Fibroblast of villous mesenchyme (primary cell): Measurements from ENCODE around the gene ZNF414. TPM values are rescaled to one million over a fixed set of nuclear protein-coding genes. Genes with fewer than 3 reads are reported as not detected.
A peak's percentile ranks its signal among the peaks of the same experiment; 100 is the strongest.

Experiments
- DNase-seq: peaks from one replicate; pipeline ENCODE4 v3.0.0-alpha.2; 2010; ENCODE audit warnings: low read depth
- H3K4me3 ChIP-seq: 2 replicates; pipeline ENCODE4 v1.5.1; 2011; ENCODE audit warnings: low read depth, mild to moderate bottlenecking, low read length
- total RNA-seq: library from RNA; depleted of rRNA; stranded (reverse); fragments of >200 nt; gene quantifications from 2 replicates; pipeline ENCODE4 v1.2.3, GENCODE V29; 2012
- TF ChIP-seq, protein P1 (sequence below): IDR thresholded peaks from 2 replicates; pipeline ENCODE4 v1.5.1; 2012; ENCODE audit warnings: low read depth, mild to moderate bottlenecking, low read length; ENCODE audit not compliant: insufficient read depth

ZNF414 gene
- total RNA-seq, 1 donor, result 5.2 TPM

DNA sequence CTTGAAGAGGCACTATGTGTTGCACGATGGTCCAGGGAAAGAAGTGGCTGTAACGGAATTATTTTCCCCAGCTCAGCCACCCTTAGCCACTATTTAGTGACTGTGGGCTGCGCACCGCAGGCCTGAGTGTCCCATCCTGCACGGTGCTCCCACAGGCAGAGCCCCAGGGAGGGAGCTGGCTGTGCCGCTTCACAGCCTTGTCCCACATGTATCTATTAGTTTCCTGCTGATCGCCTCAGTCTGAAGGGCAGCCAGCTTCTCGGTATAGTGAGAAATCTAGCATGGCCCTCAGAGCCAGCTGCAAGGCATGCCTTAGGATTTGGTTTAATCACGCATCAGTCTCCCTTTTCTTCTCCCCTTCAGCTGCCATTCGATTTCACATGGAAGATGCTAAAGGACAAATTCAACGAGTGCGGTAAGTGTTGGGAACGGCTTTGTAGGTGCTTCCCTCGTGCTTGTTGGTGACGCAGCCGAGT is 27.3 kb downstream of the ZNF414 start:
- no peak overlapping the region for H3K4me3 ChIP-seq
- DNase-seq, result no peak
- TF ChIP-seq, protein P1, sequence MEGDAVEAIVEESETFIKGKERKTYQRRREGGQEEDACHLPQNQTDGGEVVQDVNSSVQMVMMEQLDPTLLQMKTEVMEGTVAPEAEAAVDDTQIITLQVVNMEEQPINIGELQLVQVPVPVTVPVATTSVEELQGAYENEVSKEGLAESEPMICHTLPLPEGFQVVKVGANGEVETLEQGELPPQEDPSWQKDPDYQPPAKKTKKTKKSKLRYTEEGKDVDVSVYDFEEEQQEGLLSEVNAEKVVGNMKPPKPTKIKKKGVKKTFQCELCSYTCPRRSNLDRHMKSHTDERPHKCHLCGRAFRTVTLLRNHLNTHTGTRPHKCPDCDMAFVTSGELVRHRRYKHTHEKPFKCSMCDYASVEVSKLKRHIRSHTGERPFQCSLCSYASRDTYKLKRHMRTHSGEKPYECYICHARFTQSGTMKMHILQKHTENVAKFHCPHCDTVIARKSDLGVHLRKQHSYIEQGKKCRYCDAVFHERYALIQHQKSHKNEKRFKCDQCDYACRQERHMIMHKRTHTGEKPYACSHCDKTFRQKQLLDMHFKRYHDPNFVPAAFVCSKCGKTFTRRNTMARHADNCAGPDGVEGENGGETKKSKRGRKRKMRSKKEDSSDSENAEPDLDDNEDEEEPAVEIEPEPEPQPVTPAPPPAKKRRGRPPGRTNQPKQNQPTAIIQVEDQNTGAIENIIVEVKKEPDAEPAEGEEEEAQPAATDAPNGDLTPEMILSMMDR, result no peak

DNA sequence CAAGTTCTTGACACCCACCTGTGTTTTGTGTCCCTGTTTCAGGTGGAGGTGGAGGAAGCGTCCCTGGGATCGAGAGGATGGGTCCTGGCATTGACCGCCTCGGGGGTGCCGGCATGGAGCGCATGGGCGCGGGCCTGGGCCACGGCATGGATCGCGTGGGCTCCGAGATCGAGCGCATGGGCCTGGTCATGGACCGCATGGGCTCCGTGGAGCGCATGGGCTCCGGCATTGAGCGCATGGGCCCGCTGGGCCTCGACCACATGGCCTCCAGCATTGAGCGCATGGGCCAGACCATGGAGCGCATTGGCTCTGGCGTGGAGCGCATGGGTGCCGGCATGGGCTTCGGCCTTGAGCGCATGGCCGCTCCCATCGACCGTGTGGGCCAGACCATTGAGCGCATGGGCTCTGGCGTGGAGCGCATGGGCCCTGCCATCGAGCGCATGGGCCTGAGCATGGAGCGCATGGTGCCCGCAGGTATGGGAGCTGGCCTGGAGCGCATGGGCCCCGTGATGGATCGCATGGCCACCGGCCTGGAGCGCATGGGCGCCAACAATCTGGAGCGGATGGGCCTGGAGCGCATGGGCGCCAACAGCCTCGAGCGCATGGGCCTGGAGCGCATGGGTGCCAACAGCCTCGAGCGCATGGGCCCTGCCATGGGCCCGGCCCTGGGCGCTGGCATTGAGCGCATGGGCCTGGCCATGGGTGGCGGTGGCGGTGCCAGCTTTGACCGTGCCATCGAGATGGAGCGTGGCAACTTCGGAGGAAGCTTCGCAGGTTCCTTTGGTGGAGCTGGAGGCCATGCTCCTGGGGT is 28.2 kb downstream of the ZNF414 start:
- no peak for DNase-seq
- no peak overlapping the region for H3K4me3 ChIP-seq
- TF ChIP-seq, protein P1, result no peak

DNA sequence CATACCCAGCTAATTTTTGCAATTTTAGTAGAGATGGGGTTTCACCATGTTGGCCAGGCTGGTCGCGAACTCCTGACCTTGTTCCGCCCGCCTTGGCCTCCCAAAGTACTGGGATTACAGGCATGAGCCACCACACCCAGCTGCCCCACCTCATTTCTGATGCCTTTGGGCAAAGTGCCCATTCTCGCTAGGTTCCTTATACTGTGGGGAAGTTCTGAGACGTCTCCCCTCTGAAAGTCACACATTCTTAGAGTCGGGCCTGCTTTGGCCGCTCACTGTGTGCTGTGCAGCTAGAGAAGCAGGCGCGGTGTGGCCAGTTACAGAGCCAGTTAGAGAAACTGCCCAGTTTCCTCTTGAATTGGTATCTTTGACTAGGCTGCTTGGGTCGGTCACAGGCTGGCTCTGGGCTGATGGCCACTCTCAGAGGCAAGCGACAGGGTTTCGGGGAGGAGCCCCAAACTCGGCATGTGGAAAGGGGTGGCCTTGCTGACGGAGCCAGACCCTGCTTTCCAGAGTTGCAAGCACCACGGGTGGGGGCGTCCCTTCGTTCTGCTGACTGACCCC is 29.6 kb downstream of the ZNF414 start:
- DNase-seq, result no peak
- TF ChIP-seq, protein P1, result no peak
- H3K4me3 ChIP-seq, result no peak overlapping the region

DNA sequence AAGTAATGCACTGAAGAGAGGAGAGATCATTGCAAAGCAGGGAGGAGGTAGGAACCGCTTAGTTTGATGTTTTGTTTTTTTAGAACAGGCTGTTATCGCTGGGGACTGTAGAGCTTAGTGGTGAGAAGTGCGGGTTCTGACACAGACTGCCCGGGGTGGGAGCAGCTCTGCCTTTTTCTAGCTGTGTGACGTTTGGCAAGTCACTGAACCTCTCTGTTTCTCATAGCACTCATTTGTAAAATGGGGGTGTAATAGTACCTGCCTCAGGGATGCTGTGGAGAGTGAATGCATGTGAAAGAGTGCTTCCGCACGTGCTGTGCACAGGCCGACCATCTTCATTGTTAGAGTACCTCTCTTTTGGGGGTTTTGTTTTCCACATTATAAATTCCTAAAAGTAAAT is 30.8 kb downstream of the ZNF414 start:
- TF ChIP-seq, protein P1, result no peak
- DNase-seq, result peak; percentile 32

DNA sequence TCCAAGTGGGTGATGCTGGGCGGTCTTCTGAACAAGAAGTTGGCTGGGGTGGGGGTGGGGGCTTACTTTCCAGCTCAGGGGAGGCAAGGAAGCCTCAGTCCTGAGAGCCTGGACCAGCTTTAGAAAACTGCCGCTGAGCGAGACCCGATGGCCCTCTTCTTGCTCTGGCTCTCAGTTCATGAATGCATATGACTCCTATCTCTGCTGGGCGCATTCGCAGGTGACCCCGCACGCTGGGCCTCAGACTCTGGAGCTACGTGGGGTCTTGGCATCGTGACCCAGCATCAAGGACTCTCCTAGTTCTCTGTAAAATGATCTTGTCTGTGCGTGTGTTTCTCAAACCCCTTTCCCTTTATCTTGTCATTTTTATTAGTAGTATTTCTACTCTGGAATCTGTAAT is 31.3 kb downstream of the ZNF414 start:
- DNase-seq, result peak; percentile 41
- TF ChIP-seq, protein P1, result no peak
- no peak overlapping the region for H3K4me3 ChIP-seq

More for the DNA sequence above, 30.8 kb downstream of the ZNF414 start:
- no peak overlapping the region for H3K4me3 ChIP-seq

DNA sequence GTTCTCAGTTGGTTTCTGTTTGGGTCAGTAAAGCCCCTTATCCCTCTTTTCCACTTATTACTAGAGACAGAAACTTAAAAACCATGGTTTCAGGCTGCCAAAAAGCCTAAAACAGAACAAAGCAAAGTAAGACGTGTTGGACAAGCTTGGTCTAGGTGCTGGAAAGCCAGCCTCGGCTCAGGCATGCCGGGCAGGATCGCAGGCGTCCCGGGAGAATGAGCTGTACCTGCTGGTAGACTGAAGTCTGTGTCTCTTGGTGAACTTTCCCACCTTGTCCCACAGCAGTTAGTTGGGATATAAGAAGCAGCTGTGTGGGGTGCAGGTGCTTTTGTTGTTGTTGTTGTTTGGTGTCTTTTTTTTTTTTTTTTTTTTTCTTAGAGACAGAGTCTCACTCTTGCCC is 32.4 kb downstream of the ZNF414 start:
- DNase-seq, result no peak
- TF ChIP-seq, protein P1, result no peak
- H3K4me3 ChIP-seq, result no peak overlapping the region

DNA sequence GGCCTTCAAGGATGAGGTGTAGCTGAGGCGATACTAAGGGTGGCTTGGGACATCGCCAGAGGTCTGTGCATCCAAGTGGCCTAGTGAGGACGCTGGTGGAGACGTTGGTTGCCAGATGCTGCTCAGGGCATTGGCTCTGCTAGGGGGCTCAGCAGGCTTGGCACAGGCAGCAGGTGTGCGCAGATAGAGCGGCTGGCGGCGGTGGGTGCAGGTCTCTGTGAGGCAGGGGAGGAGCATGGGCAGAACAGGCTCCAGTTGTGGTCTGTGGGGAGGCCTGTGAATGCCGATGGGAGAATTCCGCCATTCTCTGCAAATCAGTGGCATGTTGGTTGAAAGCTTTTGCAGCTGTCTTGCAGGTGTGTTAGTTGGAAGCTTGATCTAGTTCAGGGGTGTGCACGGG is 32.8 kb downstream of the ZNF414 start:
- H3K4me3 ChIP-seq, result no peak overlapping the region
- TF ChIP-seq, protein P1, result no peak
- no peak for DNase-seq
